Heart right ventricle (tissue), 16 donors: Measurements from ENCODE around the gene OGFRL1. TPM values are rescaled to one million over a fixed set of nuclear protein-coding genes. Genes with fewer than 3 reads are reported as not detected.

Experiments used
- ATAC-seq, 8 donors: fragments of 200-7000 bp; cut with Tn5 transposase; one replicate each; pipeline ENCODE4 v1.9.1; 2020; ENCODE audit warnings: mild to moderate bottlenecking in 8 of 8, moderate library complexity in 8 of 8, moderate number of reproducible peaks in 1 of 8
- DNase-seq, 2 donors: peaks; one replicate each; pipeline ENCODE4 v3.0.0-alpha.2; 2020
- H3K27ac ChIP-seq, 10 donors: fragments of 200-600 bp; sonication (generic) in 2 of 10; one replicate each; pipeline versions ENCODE4 v1.5.0 to v1.8.0; 2020 to 2022; ENCODE audit warnings: mild to moderate bottlenecking in 3 of 10
- H3K27me3 ChIP-seq, 7 donors: fragments of 200-600 bp; one replicate each; pipeline ENCODE4 v1.8.0; 2021 to 2022; ENCODE audit warnings: mild to moderate bottlenecking in 2 of 7
- H3K36me3 ChIP-seq, 9 donors: fragments of 200-600 bp; sonication (generic) in 1 of 9; one replicate each; pipeline versions ENCODE4 v1.5.0 to v1.8.0; 2020 to 2022; ENCODE audit warnings: mild to moderate bottlenecking in 2 of 9
- H3K4me1 ChIP-seq, 9 donors: fragments of 200-600 bp; sonication (generic) in 1 of 9; one replicate each; pipeline versions ENCODE4 v1.5.0 to v1.8.0; 2020 to 2022; ENCODE audit warnings: mild to moderate bottlenecking in 4 of 9
- H3K4me3 ChIP-seq, 10 donors: fragments of 200-600 bp; sonication (generic) in 2 of 10; one replicate each; pipeline versions ENCODE4 v1.5.0 to v1.8.0; 2020 to 2022; ENCODE audit warnings: mild to moderate bottlenecking in 7 of 10, moderate library complexity in 2 of 10
- H3K9me3 ChIP-seq, 11 donors: fragments of 200-600 bp in 10 of 11; sonication (generic) in 2 of 11; one replicate each; pipeline versions ENCODE4 v1.5.0 to v1.8.0; 2013 to 2022; ENCODE audit warnings: mild to moderate bottlenecking in 2 of 11, control low read depth in 1 of 11, moderate library complexity in 1 of 11
- CTCF ChIP-seq, 9 donors: fragments of 200-600 bp; sonication (generic) in 2 of 9; IDR thresholded peaks; one replicate each; pipeline versions ENCODE4 v1.5.0 to v1.8.0; 2021 to 2022; ENCODE audit warnings: antibody characterized with exemption in 9 of 9, mild to moderate bottlenecking in 5 of 9, moderate library complexity in 1 of 9
- WGBS, 2 donors: extraction: QIAGEN DNeasy Blood & Tissue Kit; methylation state at CpG; one replicate each; pipeline ENCODE4 v1.1.7; 2013; ENCODE audit warnings: inconsistent platforms in 1 of 2; 5-methylcytosine and 5-hydroxymethylcytosine counted together
- intact Hi-C, 10 donors: fragments of 100-400 bp; cut with DNase I; formaldehyde crosslinking; loops; one replicate each; pipeline versions ENCODE4 v1.11.1 to v1.14.2; 2022
- polyA plus RNA-seq, 2 donors: library from polyadenylated mRNA; stranded (reverse); fragments of 200-250 nt; gene quantifications; one replicate each; pipeline ENCODE4 v1.2.3, GENCODE V29; 2013
- total RNA-seq, 10 donors: library from RNA; stranded (reverse); fragmentation: NEBNext Ultra II Directional in 3 of 10; extraction: Animal tissue kit (Norgen Biotek cat#: 25700) in 3 of 10; gene quantifications; one replicate each; pipeline versions ENCODE4 v1.2.1 to v1.2.4, GENCODE V29; 2021 to 2023
- donor health status: Arrhythmogenic right ventricular cardiomyopathy.
- donor health status: ischemic (EF 13 %, LVEDD 7.1; RV severe dilation, severe dysfunction).
- donor health status: healthy with polysubstance abuse.
- donor health status: DM: no; HTN: yes; CAD: no.
- donor health status: DM: no; HTN: no; CAD: no.
- donor health status: ischemic (EF 25% LVEDD 6.9; RV normal size, moderate dysfunction).
- donor health status: ischemic (EF 25% LVEDD 5.7; RV mildly dilated, moderate dysfunction).
- donor health status: healthy.
- donor health status: DM: yes; HTN: yes; CAD: no.
- donor health status: Ischemic cardiomyopathy.
- donor health status: ischemic (EF 35%, LVEDD 5.7; RV mildly dilated, moderate dysfunction).
- donor health status: nonischemic (EF 11% LVEDD 7.7; RV severe dilation, severe dysfunction).
- donor health status: DM: yes; HTN: yes; CAD: no.
- donor health status: PGD.
- donor health status: ischemic (EF 29% LVEDD 5.4; RV normal size, mild dysfunction).
- donor health status: nonischemic (EF 23%, LVEDD 6.1; RV moderate dilation, normal function).

OGFRL1 gene
- total and polyA plus RNA-seq, 12 donors = 2.4 to 12.9 (median 7.6) TPM

- no peaks in the 10 kb centered on the region for H3K36me3 ChIP-seq
- intact Hi-C loops = loop anchor here in 7 of 10 donors (5.0 to 10.0 kb wide), 8 partner anchors 32 to 617 kb away; partner anchors contain the start of gene SMAP1 (in 1 of the 7)
- DNase-seq = no peak
- no peak overlapping the region for H3K27ac ChIP-seq
- H3K4me3 ChIP-seq = no peak overlapping the region
- H3K9me3 ChIP-seq = no peaks in the 10 kb centered on the region
- no peaks in the 10 kb centered on the region for H3K27me3 ChIP-seq
- peak in 1 of 8 donors; percentile 22 for ATAC-seq
- H3K4me1 ChIP-seq = peaks cover 0 to 36% (median 24%) of the 10 kb centered on the region in 9 donors
- TF ChIP-seq CTCF (IDR thresholded peaks at IDR 0.05) = no peak
Observed at GRCh38 chr6:71284785-71285184, 3.8 kb upstream of the OGFRL1 start.

GRCh38 chr6:71287038-71287437 lies 1.6 kb upstream of the OGFRL1 start:
- 77 to 88% methylated on average over 7 of the region's 7 CpGs for WGBS, 2 donors
- peak overlapping the region in 1 of 10 donors; percentile 94 for H3K4me3 ChIP-seq
- peak overlapping the region in 9 of 10 donors; percentile 91 to 97 (median 96) for H3K27ac ChIP-seq
- no peak for TF ChIP-seq CTCF (IDR thresholded peaks at IDR 0.05)
- intact Hi-C loops = loop anchor here in 7 of 10 donors (5.0 to 10.0 kb wide), 8 partner anchors 35 to 620 kb away; partner anchors contain the start of gene SMAP1 (in 1 of the 7)
- H3K9me3 ChIP-seq = no peaks in the 10 kb centered on the region
- H3K36me3 ChIP-seq = no peaks in the 10 kb centered on the region
- peak in 1 of 2 donors; percentile 55 for DNase-seq
- peak in 4 of 8 donors; percentile 18 to 56 (median 44) for ATAC-seq
- peaks cover 0 to 58% (median 44%) of the 10 kb centered on the region in 9 donors for H3K4me1 ChIP-seq
- no peaks in the 10 kb centered on the region for H3K27me3 ChIP-seq

- intact Hi-C loops = loop anchor here in 7 of 10 donors (1.0 to 10.0 kb wide), 10 partner anchors 36 to 621 kb away; partner anchors contain the start of gene SMAP1 (in 1 of the 7)
- H3K27ac ChIP-seq = peak overlapping the region; percentile 89 to 97 (median 95)
- no peak for DNase-seq
- H3K36me3 ChIP-seq = peaks cover 0 to under 1% (median 0%) of the 10 kb centered on the region in 9 donors
- TF ChIP-seq CTCF (IDR thresholded peaks at IDR 0.05) = no peak
- no peaks in the 10 kb centered on the region for H3K9me3 ChIP-seq
- peak in 6 of 8 donors; percentile 1 to 52 (median 18) for ATAC-seq
- H3K27me3 ChIP-seq = no peaks in the 10 kb centered on the region
- H3K4me1 ChIP-seq = peaks cover 0 to 67% (median 50%) of the 10 kb centered on the region in 9 donors
- 16 to 20% methylated on average over 5 of the region's 5 CpGs for WGBS, 2 donors
- H3K4me3 ChIP-seq = peak overlapping the region; percentile 30 to 94 (median 82)
Observed at GRCh38 chr6:71287926-71288227, 734 bp upstream of the OGFRL1 start.

GRCh38 chr6:71289039-71289801 lies 609 bp downstream of the OGFRL1 start:
- Histone ChIP-seq H3K4me1 (peaks cover 0 to 72% (median 50%) of the 10 kb centered on the region in 9 donors), H3K36me3 (peaks cover 0 to 14% (median 0%) of the 10 kb centered on the region in 9 donors), H3K27me3 (no peaks in the 10 kb centered on the region), H3K27ac (peak overlapping the region; percentile 89 to 97 (median 95)), H3K4me3 (peak overlapping the region; percentile 30 to 94 (median 82)), H3K9me3 (no peaks in the 10 kb centered on the region)
- 2% methylated on average over 55 to 57 of the region's 57 CpGs for WGBS, 2 donors
- intact Hi-C loops = loop anchor here in 7 of 10 donors (2.0 to 10.0 kb wide), 9 partner anchors 37 to 622 kb away; partner anchors contain the start of gene SMAP1 (in 1 of the 7)
- ATAC-seq (peak in 6 of 8 donors; percentile 9 to 34 (median 21)), DNase-seq (peak in 1 of 2 donors; percentile 50)
- TF ChIP-seq CTCF (IDR thresholded peaks at IDR 0.05) = no peak
